H9 (cell line): ENCODE results near the gene ANK3. TPM values are rescaled to one million over a fixed set of nuclear protein-coding genes. Genes with fewer than 3 reads are reported as not detected.

Source experiments
- DNase-seq: peaks from one replicate; pipeline ENCODE4 v3.0.0-alpha.2; 2017
- H2AFZ ChIP-seq: one replicate; pipeline ENCODE4 v1.6.1; 2013; ENCODE audit warnings: mild to moderate bottlenecking, low read length, control low read depth, moderate library complexity
- H2AK5ac ChIP-seq: 2 replicates; pipeline ENCODE4 v1.6.1; 2013; ENCODE audit warnings: low read length, control low read depth, mixed read lengths; ENCODE audit not compliant: insufficient read length
- H2BK120ac ChIP-seq: one replicate; pipeline ENCODE4 v1.6.1; 2013; ENCODE audit warnings: low read depth, mild to moderate bottlenecking, low read length, control low read depth, inconsistent platforms; ENCODE audit not compliant: poor library complexity, severe bottlenecking
- H2BK12ac ChIP-seq: 2 replicates; pipeline ENCODE4 v1.6.1; 2013; ENCODE audit warnings: low read length, control low read depth, mixed read lengths, low read depth; ENCODE audit not compliant: insufficient read length
- H2BK15ac ChIP-seq: 2 replicates; pipeline ENCODE4 v1.6.1; 2013; ENCODE audit warnings: low read depth, low read length, control low read depth
- H2BK20ac ChIP-seq: one replicate; pipeline ENCODE4 v1.6.1; 2013; ENCODE audit warnings: low read depth, mild to moderate bottlenecking, low read length, control low read depth, inconsistent platforms; ENCODE audit not compliant: poor library complexity, severe bottlenecking
- H2BK5ac ChIP-seq: 2 replicates; pipeline ENCODE4 v1.6.1; 2013; ENCODE audit warnings: low read length, control low read depth, mixed read lengths; ENCODE audit not compliant: insufficient read length
- H3K14ac ChIP-seq: 2 replicates; pipeline ENCODE4 v1.6.1; 2013; ENCODE audit warnings: low read length, control low read depth; ENCODE audit not compliant: insufficient read depth
- H3K18ac ChIP-seq: 2 replicates; pipeline ENCODE4 v1.6.1; 2013; ENCODE audit warnings: low read depth, mild to moderate bottlenecking, mixed read lengths, low read length, control low read depth; ENCODE audit not compliant: insufficient read length
- H3K23ac ChIP-seq: 2 replicates; pipeline ENCODE4 v1.6.1; 2013; ENCODE audit warnings: low read length, control low read depth, mixed read lengths, low read depth; ENCODE audit not compliant: insufficient read length
- H3K23me2 ChIP-seq: 2 replicates; pipeline ENCODE4 v1.6.1; 2013; ENCODE audit warnings: low read depth, mild to moderate bottlenecking, mixed read lengths, low read length, control low read depth; ENCODE audit not compliant: insufficient read length, poor library complexity, severe bottlenecking
- H3K27ac ChIP-seq: 2 replicates; pipeline ENCODE4 v1.5.1; 2013; ENCODE audit warnings: low read length, control low read depth, mixed read lengths, low read depth; ENCODE audit not compliant: insufficient read length
- H3K27me3 ChIP-seq: 2 replicates; pipeline ENCODE4 v1.6.1; 2013; ENCODE audit warnings: low read length, control low read depth, inconsistent platforms; ENCODE audit not compliant: insufficient read depth
- H3K4ac ChIP-seq: 2 replicates; pipeline ENCODE4 v1.6.1; 2013; ENCODE audit warnings: low read depth, mild to moderate bottlenecking, control low read depth, inconsistent platforms, low read length, moderate library complexity
- H3K4me1 ChIP-seq: 2 replicates; pipeline ENCODE4 v1.6.1; 2013; ENCODE audit warnings: low read length, control low read depth, inconsistent platforms; ENCODE audit not compliant: insufficient read depth
- H3K4me2 ChIP-seq: 2 replicates; pipeline ENCODE4 v1.6.1; 2013; ENCODE audit warnings: low read length, control low read depth, mixed read lengths; ENCODE audit not compliant: insufficient read length, insufficient read depth
- H3K56ac ChIP-seq: 2 replicates; pipeline ENCODE4 v1.6.1; 2013; ENCODE audit warnings: low read depth, mild to moderate bottlenecking, mixed read lengths, low read length, control low read depth; ENCODE audit not compliant: insufficient read length
- H3K79me1 ChIP-seq: 2 replicates; pipeline ENCODE4 v1.6.1; 2013; ENCODE audit warnings: low read depth, mild to moderate bottlenecking, moderate library complexity, low read length, control low read depth, inconsistent platforms; ENCODE audit not compliant: insufficient read depth, poor library complexity, severe bottlenecking
- H3K79me2 ChIP-seq: 2 replicates; pipeline ENCODE4 v1.6.1; 2013; ENCODE audit warnings: low read length, control low read depth, inconsistent platforms; ENCODE audit not compliant: insufficient read depth
- H3K9ac ChIP-seq: 2 replicates; pipeline ENCODE4 v1.6.1; 2013; ENCODE audit warnings: low read length, control low read depth, mixed read lengths; ENCODE audit not compliant: insufficient read length; ENCODE audit errors: extremely low read depth
- H3K9me3 ChIP-seq: one replicate; pipeline ENCODE4 v1.6.1; 2013; ENCODE audit warnings: low read depth, low read length, inconsistent platforms; ENCODE audit not compliant: control insufficient read depth
- H3T11ph ChIP-seq: one replicate; pipeline ENCODE4 v1.6.1; 2013; ENCODE audit warnings: mild to moderate bottlenecking, low read length, control low read depth, inconsistent platforms
- H4K20me1 ChIP-seq: one replicate; pipeline ENCODE4 v1.6.1; 2013; ENCODE audit not compliant: control insufficient read depth, insufficient read length, insufficient read depth
- H4K5ac ChIP-seq: 2 replicates; pipeline ENCODE4 v1.6.1; 2013; ENCODE audit warnings: low read depth, mild to moderate bottlenecking, mixed read lengths, low read length, control low read depth; ENCODE audit not compliant: insufficient read length
- H4K8ac ChIP-seq: replicated peaks from 2 replicates; pipeline ENCODE4 v1.6.1; 2013; ENCODE audit warnings: low read length, control low read depth, mixed read lengths, low read depth; ENCODE audit not compliant: insufficient read length
- H4K91ac ChIP-seq: 2 replicates; pipeline ENCODE4 v1.6.1; 2013; ENCODE audit warnings: low read depth, mild to moderate bottlenecking, moderate library complexity, mixed read lengths, low read length, control low read depth; ENCODE audit not compliant: insufficient read length
- H3K27ac Mint-ChIP-seq, 3 experiments: 2 replicates in 2 of 3; 3 replicates in 1 of 3; pipeline ENCODE4 v1.8.0; 2020 to 2021; ENCODE audit warnings: mixed read lengths in 3 of 3, mild to moderate bottlenecking in 1 of 3, moderate library complexity in 1 of 3
- H3K27me3 Mint-ChIP-seq: 2 replicates; pipeline ENCODE4 v1.8.0; 2021; ENCODE audit warnings: low read depth, mild to moderate bottlenecking, moderate library complexity, mixed read lengths
- H3K36me3 Mint-ChIP-seq, 3 experiments: 2 replicates in 2 of 3; 3 replicates in 1 of 3; pipeline ENCODE4 v1.8.0; 2020 to 2021; ENCODE audit warnings: low read depth in 3 of 3, mixed read lengths in 3 of 3; ENCODE audit not compliant: insufficient read depth in 1 of 3
- H3K4me1 Mint-ChIP-seq, 2 experiments: 2 replicates each; pipeline ENCODE4 v1.8.0; 2020; ENCODE audit warnings: mixed read lengths in 2 of 2
- H3K4me3 Mint-ChIP-seq, 2 experiments: 2 replicates in 1 of 2; 3 replicates in 1 of 2; pipeline ENCODE4 v1.8.0; 2020 to 2021; ENCODE audit warnings: mild to moderate bottlenecking in 2 of 2, mixed read lengths in 2 of 2, moderate library complexity in 1 of 2
- H3K9me3 Mint-ChIP-seq, 2 experiments: 2 replicates in 1 of 2; 3 replicates in 1 of 2; pipeline ENCODE4 v1.8.0; 2020; ENCODE audit warnings: mild to moderate bottlenecking in 2 of 2, mixed read lengths in 2 of 2, moderate library complexity in 1 of 2
- CTCF ChIP-seq: fragments of 200-600 bp; sonication (generic); conservative IDR thresholded peaks from 3 replicates; pipeline ENCODE4 v1.8.0; 2021; ENCODE audit warnings: antibody characterized with exemption, mild to moderate bottlenecking
- WGBS: extraction: QIAGEN DNeasy Blood & Tissue Kit; methylation state at CpG from one replicate; pipeline ENCODE4 v1.1.7; 2013; ENCODE audit warnings: missing lambda C conversion rate, low lambda C conversion rate, mixed read lengths; ENCODE audit not compliant: insufficient read length; ENCODE audit errors: extremely low coverage; 5-methylcytosine and 5-hydroxymethylcytosine counted together
- total RNA-seq: library from RNA; stranded (reverse); gene quantifications from 2 replicates; pipeline ENCODE4 v1.2.1, GENCODE V29; 2021

The ANK3 gene
- total RNA-seq, 1 experiment from 2014 or later: 59.6 TPM

GRCh38 chr10:59980356-59980755, 409.3 kb downstream of the ANK3 start:
- Histone ChIP-seq H4K5ac (no peak overlapping the region), H3K23me2 (no peaks in the 10 kb centered on the region), H3K79me2 (no peaks in the 10 kb centered on the region), H3K23ac (no peak overlapping the region), H3K4ac (no peak overlapping the region), H3K18ac (no peak overlapping the region), H3K4me1 (no peaks in the 10 kb centered on the region), H2BK12ac (no peak overlapping the region), H4K20me1 (no peaks in the 10 kb centered on the region), H3K27me3 (no peaks in the 10 kb centered on the region), H4K91ac (no peak overlapping the region), H3K79me1 (no peaks in the 10 kb centered on the region), H2BK5ac (no peak overlapping the region), H4K8ac (no peak overlapping the region), H3K9me3 (no peaks in the 10 kb centered on the region), H2AK5ac (no peak overlapping the region), H3K4me2 (no peak overlapping the region), H3K14ac (no peak overlapping the region), H2BK120ac (no peak overlapping the region), H2BK20ac (no peak overlapping the region), H2BK15ac (no peak overlapping the region), H3K56ac (no peak overlapping the region), H3K9ac (no peak overlapping the region), H3K27ac (no peak overlapping the region), H2AFZ (no peak overlapping the region), H3T11ph (no peak overlapping the region)
- Mint-ChIP-seq H3K4me1 (peaks cover 5 to 6% of the 10 kb centered on the region in 2 experiments), H3K9me3 (peaks cover 27 to 33% of the 10 kb centered on the region in 2 experiments), H3K27ac (no peak overlapping the region), H3K36me3 (peaks cover 18 to 26% (median 21%) of the 10 kb centered on the region in 3 experiments), H3K27me3 (no peaks in the 10 kb centered on the region; the same call in 1 of the 2 replicates), H3K4me3 (no peak overlapping the region)
- DNase-seq: no peak
- TF ChIP-seq CTCF: no peak
- no CpG with 5 or more reads among the region's 1 CpG for WGBS
